ENCODE data around the gene FEM1A.

- no peak for TF ChIP-seq CHD2 (IDR thresholded peaks at IDR 0.05; ENCODE audit: low read length, partially characterized antibody)
- no peak for TF ChIP-seq POLR2AphosphoS5 (IDR thresholded peaks at IDR 0.05; ENCODE audit: low read depth, low read length)
- no peak for TF ChIP-seq JUND (IDR thresholded peaks at IDR 0.05)
- no peak for TF ChIP-seq CTCF (IDR thresholded peaks at IDR 0.05)
- TF ChIP-seq TAF1 (IDR thresholded peaks at IDR 0.05; ENCODE audit: borderline replicate concordance, low read depth, low read length), result no peak
- TF ChIP-seq FOXJ3 (CRISPR knock-in tag; IDR thresholded peaks at IDR 0.05), result no peak
- TF ChIP-seq EP300 (IDR thresholded peaks at IDR 0.05; ENCODE audit: borderline replicate concordance in 1 of 2, low read depth in 1 of 2, low read length in 1 of 2), result no peak
- TF ChIP-seq MXI1 (IDR thresholded peaks at IDR 0.05; ENCODE audit: low read depth, low read length), result no peak
- TF ChIP-seq USF1 (IDR thresholded peaks at IDR 0.05; ENCODE audit: borderline replicate concordance, low read depth), result no peak
- no peak for TF ChIP-seq NRF1 (IDR thresholded peaks at IDR 0.05; ENCODE audit: low read depth, low read length)
- no peak for TF ChIP-seq YY1 (IDR thresholded peaks at IDR 0.05; ENCODE audit: low read depth)
- no peak for TF ChIP-seq NFIC (IDR thresholded peaks at IDR 0.05; ENCODE audit: borderline replicate concordance)
- no peak for TF ChIP-seq EZH2phosphoT487 (IDR thresholded peaks at IDR 0.05; ENCODE audit: borderline replicate concordance, low read depth)
- TF ChIP-seq REST (IDR thresholded peaks at IDR 0.05; ENCODE audit: low read depth, low read length), result no peak
Measured at GRCh38 chr19:4754248-4754647, 37.3 kb upstream of the FEM1A start.

Measured in SK-N-SH (cell line).